Measurements from ENCODE around the gene SLC28A3. TPM values are rescaled to one million over a fixed set of nuclear protein-coding genes. Genes with fewer than 3 reads are reported as not detected.

The SLC28A3 gene
- total RNA-seq, 4 donors from 2014 or later, result 0.04 to 0.49 TPM; not detected in 2

DNA sequence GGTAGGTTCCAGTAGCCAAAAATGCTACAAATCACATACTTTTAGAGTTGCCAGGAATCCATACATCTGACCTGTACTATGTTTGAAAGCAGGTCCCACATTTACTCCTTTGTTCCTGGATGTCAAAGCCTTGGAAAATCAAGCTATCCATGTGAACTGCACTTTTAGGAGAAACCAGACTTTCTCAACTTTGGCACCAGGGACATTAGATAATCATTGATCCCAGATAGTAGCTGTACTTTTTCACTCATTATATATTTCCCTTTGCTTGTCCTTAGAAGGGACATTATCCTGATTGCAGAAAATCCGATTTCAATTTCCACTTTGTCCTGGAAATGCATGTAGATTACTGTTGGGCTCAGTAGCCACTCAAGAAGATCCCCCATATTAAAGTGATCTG, 44.1 kb upstream of the SLC28A3 start:
- ATAC-seq, result no peak
- no peak overlapping the region for H3K27ac ChIP-seq
- H3K36me3 ChIP-seq, result no peaks in the 10 kb centered on the region
- no peak overlapping the region for H3K4me3 ChIP-seq
- 88 to 100% methylated on average over 1 of the region's 1 CpG for WGBS, 2 donors (ENCODE audit: low coverage in 1 of 2)
- H3K4me1 ChIP-seq, result no peaks in the 10 kb centered on the region
- no peaks in the 10 kb centered on the region for H3K9me3 ChIP-seq
- peaks cover 6% of the 10 kb centered on the region for H3K27me3 ChIP-seq
- no peak for TF ChIP-seq POLR2A (IDR thresholded peaks at IDR 0.05)
- TF ChIP-seq EP300 (IDR thresholded peaks at IDR 0.05), result no peak
- TF ChIP-seq POLR2AphosphoS5 (IDR thresholded peaks at IDR 0.05), result no peak
- TF ChIP-seq, protein P1, sequence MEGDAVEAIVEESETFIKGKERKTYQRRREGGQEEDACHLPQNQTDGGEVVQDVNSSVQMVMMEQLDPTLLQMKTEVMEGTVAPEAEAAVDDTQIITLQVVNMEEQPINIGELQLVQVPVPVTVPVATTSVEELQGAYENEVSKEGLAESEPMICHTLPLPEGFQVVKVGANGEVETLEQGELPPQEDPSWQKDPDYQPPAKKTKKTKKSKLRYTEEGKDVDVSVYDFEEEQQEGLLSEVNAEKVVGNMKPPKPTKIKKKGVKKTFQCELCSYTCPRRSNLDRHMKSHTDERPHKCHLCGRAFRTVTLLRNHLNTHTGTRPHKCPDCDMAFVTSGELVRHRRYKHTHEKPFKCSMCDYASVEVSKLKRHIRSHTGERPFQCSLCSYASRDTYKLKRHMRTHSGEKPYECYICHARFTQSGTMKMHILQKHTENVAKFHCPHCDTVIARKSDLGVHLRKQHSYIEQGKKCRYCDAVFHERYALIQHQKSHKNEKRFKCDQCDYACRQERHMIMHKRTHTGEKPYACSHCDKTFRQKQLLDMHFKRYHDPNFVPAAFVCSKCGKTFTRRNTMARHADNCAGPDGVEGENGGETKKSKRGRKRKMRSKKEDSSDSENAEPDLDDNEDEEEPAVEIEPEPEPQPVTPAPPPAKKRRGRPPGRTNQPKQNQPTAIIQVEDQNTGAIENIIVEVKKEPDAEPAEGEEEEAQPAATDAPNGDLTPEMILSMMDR (IDR thresholded peaks at IDR 0.05), result no peak

DNA sequence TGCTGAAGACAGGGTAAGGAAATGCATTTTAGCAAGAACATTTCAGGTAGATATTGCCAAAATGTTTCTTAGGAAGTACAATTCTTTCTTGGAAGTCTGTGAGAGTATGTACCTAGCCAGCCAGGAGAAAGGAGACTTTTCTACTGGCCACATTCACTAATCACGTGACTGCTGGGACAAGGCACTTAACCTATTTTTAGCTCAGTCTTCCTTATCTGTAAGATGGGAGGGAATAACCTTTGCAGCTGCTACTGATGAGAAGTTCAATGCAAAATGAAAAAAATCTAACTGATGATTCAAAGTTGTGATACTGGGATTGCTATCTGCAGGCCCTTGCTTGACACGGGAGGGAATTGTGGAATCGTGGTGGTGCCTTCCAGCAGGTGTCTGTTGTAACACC, 42.6 kb upstream of the SLC28A3 start:
- Histone ChIP-seq H3K36me3 (no peaks in the 10 kb centered on the region), H3K27ac (no peak overlapping the region), H3K4me3 (no peak overlapping the region), H3K9me3 (no peaks in the 10 kb centered on the region), H3K27me3 (peaks cover 6% of the 10 kb centered on the region), H3K4me1 (no peaks in the 10 kb centered on the region)
- no peak for TF ChIP-seq POLR2AphosphoS5 (IDR thresholded peaks at IDR 0.05)
- TF ChIP-seq, protein P1 (IDR thresholded peaks at IDR 0.05), result no peak
- no peak for TF ChIP-seq POLR2A (IDR thresholded peaks at IDR 0.05)
- no peak for TF ChIP-seq EP300 (IDR thresholded peaks at IDR 0.05)
- WGBS, 2 donors (ENCODE audit: low coverage in 1 of 2), result 52 to 64% methylated on average over 3 of the region's 3 CpGs
- no peak for ATAC-seq

DNA sequence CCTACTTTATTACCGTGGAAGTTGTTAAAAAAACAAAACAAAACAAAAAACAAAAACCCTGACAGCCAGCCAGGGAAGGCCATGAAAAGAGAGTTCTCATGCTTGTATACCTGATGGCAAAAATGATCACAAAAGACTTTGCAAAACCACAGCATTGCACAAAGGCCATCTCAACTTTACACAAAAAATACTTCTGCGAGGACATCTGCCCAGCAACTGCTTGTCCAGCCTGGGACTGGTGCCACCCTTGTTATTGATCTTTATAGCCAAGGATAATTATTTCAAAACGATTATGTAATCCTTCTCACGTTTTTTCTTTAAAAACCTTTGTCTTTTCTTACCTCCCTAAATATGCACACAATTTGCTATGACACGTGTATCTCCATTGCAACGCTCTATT, 42.2 kb upstream of the SLC28A3 start:
- Histone ChIP-seq H3K4me1 (no peaks in the 10 kb centered on the region), H3K36me3 (no peaks in the 10 kb centered on the region), H3K27me3 (peaks cover 6% of the 10 kb centered on the region), H3K4me3 (no peak overlapping the region), H3K27ac (no peak overlapping the region), H3K9me3 (no peaks in the 10 kb centered on the region)
- no peak for TF ChIP-seq POLR2A (IDR thresholded peaks at IDR 0.05)
- TF ChIP-seq, protein P1 (IDR thresholded peaks at IDR 0.05), result no peak
- no peak for TF ChIP-seq POLR2AphosphoS5 (IDR thresholded peaks at IDR 0.05)
- TF ChIP-seq EP300 (IDR thresholded peaks at IDR 0.05), result no peak
- ATAC-seq, result no peak
- WGBS, 2 donors (ENCODE audit: low coverage in 1 of 2), result 54 to 73% methylated on average over 5 to 6 of the region's 6 CpGs

DNA sequence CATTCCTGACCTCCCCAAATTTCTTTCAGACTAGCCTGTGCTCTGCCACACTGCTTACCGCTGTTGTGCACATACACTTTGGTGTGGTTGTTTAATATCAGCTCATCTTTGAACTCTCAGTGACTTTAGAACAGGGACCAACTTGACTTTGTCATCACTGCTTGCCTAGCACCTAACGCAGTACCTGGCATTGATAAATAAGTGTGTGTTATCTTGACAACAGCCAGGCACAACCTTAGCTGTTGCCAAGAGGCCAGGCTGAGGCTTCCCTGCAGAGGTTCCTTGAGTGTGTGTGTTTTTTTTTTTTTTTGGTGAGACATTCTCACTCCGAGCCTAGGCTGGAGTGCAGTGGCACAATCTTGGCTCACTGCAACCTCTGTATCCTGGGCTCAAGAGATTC, 41.0 kb upstream of the SLC28A3 start:
- Histone ChIP-seq H3K4me3 (no peak overlapping the region), H3K27me3 (peaks cover 6% of the 10 kb centered on the region), H3K9me3 (no peaks in the 10 kb centered on the region), H3K36me3 (no peaks in the 10 kb centered on the region), H3K27ac (no peak overlapping the region), H3K4me1 (no peaks in the 10 kb centered on the region)
- TF ChIP-seq EP300 (IDR thresholded peaks at IDR 0.05), result no peak
- no peak for TF ChIP-seq POLR2AphosphoS5 (IDR thresholded peaks at IDR 0.05)
- TF ChIP-seq, protein P1 (IDR thresholded peaks at IDR 0.05), result no peak
- no peak for TF ChIP-seq POLR2A (IDR thresholded peaks at IDR 0.05)
- ATAC-seq, result no peak
- WGBS, 2 donors (ENCODE audit: low coverage in 1 of 2), result 68 to 71% methylated on average over 2 to 3 of the region's 3 CpGs

DNA sequence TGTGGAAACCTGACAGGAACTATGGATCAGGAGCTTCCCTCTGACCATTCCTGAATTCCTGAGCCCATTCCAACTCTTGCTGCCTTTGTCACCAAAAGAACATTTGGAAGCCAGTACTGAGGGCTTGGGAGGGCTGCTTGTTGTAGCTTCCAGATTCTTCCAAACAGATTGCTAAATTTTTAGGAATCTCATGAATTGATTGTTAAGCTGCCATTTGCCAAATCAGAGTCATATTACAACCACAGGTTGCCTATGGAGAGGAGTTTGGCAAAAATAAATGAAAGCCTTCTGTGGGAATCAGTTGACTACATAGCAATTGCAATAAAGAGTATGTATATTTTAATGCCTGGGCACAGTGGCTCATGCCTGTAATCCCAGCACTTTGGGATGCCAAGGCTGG, 39.2 kb upstream of the SLC28A3 start:
- Histone ChIP-seq H3K27me3 (peaks cover 6% of the 10 kb centered on the region), H3K27ac (no peak overlapping the region), H3K9me3 (no peaks in the 10 kb centered on the region), H3K36me3 (no peaks in the 10 kb centered on the region), H3K4me3 (no peak overlapping the region), H3K4me1 (no peaks in the 10 kb centered on the region)
- no peak for TF ChIP-seq EP300 (IDR thresholded peaks at IDR 0.05)
- no peak for TF ChIP-seq POLR2AphosphoS5 (IDR thresholded peaks at IDR 0.05)
- TF ChIP-seq, protein P1 (IDR thresholded peaks at IDR 0.05), result no peak
- TF ChIP-seq POLR2A (IDR thresholded peaks at IDR 0.05), result no peak
- no peak for ATAC-seq

Measured in gastroesophageal sphincter (tissue), 4 donors.